B cell (primary cell): Measurements from ENCODE around the gene CNTD1.

Experiments
- EZH2 ChIP-seq: IDR thresholded peaks from 2 replicates; pipeline ENCODE4 v1.6.1; 2012; ENCODE audit warnings: borderline replicate concordance, low read depth, mild to moderate bottlenecking, moderate library complexity, low read length; ENCODE audit not compliant: insufficient read depth, poor library complexity, severe bottlenecking
- TF ChIP-seq, protein P1 (sequence below): fragments of 200-600 bp; IDR thresholded peaks from one replicate; pipeline ENCODE4 v1.8.0; 2022; ENCODE audit warnings: antibody characterized with exemption, mild to moderate bottlenecking

DNA sequence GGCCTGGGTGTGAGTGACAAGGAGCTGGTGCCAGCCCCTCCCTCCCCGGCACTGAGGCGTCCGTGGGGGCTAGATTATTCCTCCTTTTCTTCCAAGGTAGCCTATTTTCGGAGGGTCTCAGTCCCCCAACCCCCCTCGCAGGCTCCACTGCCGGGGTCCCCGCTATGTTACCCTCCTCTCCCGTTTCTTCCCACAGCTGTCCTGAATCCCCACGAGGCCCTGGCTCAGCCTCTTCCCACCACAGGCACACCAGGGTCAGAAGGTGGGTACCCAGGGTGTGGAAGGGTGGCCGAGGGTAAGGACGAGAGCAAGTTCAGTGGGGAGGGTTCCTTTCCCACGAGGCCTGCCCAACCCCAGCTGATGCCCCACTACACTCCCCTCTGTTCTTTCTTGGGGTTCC, 37.0 kb upstream of the CNTD1 start:
- TF ChIP-seq, protein P1, sequence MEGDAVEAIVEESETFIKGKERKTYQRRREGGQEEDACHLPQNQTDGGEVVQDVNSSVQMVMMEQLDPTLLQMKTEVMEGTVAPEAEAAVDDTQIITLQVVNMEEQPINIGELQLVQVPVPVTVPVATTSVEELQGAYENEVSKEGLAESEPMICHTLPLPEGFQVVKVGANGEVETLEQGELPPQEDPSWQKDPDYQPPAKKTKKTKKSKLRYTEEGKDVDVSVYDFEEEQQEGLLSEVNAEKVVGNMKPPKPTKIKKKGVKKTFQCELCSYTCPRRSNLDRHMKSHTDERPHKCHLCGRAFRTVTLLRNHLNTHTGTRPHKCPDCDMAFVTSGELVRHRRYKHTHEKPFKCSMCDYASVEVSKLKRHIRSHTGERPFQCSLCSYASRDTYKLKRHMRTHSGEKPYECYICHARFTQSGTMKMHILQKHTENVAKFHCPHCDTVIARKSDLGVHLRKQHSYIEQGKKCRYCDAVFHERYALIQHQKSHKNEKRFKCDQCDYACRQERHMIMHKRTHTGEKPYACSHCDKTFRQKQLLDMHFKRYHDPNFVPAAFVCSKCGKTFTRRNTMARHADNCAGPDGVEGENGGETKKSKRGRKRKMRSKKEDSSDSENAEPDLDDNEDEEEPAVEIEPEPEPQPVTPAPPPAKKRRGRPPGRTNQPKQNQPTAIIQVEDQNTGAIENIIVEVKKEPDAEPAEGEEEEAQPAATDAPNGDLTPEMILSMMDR, result no peak
- TF ChIP-seq EZH2, result no peak
